Measurements from ENCODE around the gene GDAP1L1.
"Not testable (repeated sequence)": the region's sequence is repeated elsewhere in the genome, so short reads cannot be mapped to it uniquely, and the experiment has no call there.

Gene GDAP1L1

DNA sequence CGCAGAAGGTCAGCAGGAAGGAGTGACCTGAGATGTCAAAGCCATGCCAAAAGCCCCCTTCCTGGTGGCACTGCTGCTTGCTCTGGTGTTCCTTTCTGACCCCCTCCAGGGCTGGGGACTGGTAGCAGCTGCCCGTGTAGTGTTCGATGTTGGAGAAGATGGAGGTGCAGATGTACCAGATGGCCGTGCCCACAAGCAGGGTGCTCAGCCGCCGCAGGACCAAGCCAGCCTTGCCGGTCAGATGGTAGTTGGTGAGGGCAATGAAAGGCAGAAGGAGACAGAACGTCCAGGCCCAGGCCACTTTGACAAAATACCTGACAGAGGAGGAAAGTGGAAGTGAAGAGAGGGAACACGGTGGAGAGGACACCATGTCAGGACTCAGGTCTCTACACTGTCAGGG, 59.8 kb downstream of the GDAP1L1 start:
- H3K9ac ChIP-seq (ENCODE audit: low read depth, low read length) = no peak overlapping the region
- H3K27me3 ChIP-seq (ENCODE audit: insufficient read depth, low read length) = peaks cover 11% of the 10 kb centered on the region; the same call in 1 of the 2 replicates
- no peak overlapping the region for H3K4me3 ChIP-seq (ENCODE audit: low read length)
- WGBS = 91% methylated on average over 9 of the region's 9 CpGs
- no peaks in the 10 kb centered on the region for H3K36me3 ChIP-seq (ENCODE audit: insufficient read depth, low read length)
- H3K27ac ChIP-seq (ENCODE audit: low read depth, low read length) = no peak overlapping the region
- H3K9me3 ChIP-seq (ENCODE audit: insufficient read depth, low read depth, low read length) = no peaks in the 10 kb centered on the region
- H3K4me1 ChIP-seq (ENCODE audit: insufficient read depth, low read length) = no peaks in the 10 kb centered on the region

DNA sequence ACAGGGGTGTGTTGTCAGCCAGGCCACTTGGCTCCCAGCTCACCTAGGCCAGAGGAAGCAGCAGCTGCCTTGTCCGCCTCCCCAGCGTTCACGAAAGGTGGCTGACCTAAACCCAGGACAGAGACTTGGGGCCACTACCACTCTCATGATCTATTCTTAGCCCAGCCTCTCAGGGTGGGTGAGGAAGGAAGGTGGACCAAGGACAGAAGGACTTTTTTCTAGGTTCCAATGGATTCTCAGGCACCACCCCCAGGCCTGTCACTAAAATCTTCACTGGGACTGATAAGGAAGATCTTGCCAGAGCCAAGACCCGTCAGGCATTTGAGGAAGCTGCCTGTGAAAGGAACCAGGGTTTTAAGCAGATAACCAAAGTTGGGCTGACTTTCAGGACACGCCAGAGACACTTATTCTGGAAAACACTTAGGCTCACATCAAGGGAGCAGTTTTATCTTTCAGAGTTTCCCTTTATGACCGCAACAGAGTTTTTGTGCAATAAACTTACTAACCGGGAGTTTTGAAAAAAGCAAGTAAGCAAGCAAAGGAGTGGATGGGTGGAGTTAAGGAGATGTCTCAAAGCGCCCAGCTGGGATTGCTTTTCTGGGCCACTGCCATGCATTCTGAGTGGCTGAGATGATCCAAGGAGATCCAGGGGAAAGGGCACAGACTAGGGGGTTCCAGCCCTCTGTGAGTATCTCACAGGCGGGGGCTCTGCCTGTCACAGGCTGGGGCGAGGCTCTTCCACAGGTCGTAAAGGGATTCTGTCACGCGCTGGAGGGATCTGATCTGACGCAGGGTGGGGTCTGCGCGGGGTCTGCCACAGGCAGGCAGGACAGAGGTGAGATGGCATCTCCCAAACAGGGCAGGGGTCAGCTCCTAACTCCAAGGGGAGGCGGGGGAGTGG, 62.9 kb downstream of the GDAP1L1 start:
- H3K4me1 ChIP-seq (ENCODE audit: insufficient read depth, low read length) = no peaks in the 10 kb centered on the region
- H3K9me3 ChIP-seq (ENCODE audit: insufficient read depth, low read depth, low read length) = no peaks in the 10 kb centered on the region
- H3K27me3 ChIP-seq (ENCODE audit: insufficient read depth, low read length) = peaks cover 15% of the 10 kb centered on the region
- peak overlapping the region; percentile 68 for H3K9ac ChIP-seq (ENCODE audit: low read depth, low read length)
- peak overlapping the region; percentile 84 for H3K4me3 ChIP-seq (ENCODE audit: low read length)
- WGBS = 43% methylated on average over 17 of the region's 17 CpGs
- H3K27ac ChIP-seq (ENCODE audit: low read depth, low read length) = no peak overlapping the region
- H3K36me3 ChIP-seq (ENCODE audit: insufficient read depth, low read length) = no peaks in the 10 kb centered on the region

DNA sequence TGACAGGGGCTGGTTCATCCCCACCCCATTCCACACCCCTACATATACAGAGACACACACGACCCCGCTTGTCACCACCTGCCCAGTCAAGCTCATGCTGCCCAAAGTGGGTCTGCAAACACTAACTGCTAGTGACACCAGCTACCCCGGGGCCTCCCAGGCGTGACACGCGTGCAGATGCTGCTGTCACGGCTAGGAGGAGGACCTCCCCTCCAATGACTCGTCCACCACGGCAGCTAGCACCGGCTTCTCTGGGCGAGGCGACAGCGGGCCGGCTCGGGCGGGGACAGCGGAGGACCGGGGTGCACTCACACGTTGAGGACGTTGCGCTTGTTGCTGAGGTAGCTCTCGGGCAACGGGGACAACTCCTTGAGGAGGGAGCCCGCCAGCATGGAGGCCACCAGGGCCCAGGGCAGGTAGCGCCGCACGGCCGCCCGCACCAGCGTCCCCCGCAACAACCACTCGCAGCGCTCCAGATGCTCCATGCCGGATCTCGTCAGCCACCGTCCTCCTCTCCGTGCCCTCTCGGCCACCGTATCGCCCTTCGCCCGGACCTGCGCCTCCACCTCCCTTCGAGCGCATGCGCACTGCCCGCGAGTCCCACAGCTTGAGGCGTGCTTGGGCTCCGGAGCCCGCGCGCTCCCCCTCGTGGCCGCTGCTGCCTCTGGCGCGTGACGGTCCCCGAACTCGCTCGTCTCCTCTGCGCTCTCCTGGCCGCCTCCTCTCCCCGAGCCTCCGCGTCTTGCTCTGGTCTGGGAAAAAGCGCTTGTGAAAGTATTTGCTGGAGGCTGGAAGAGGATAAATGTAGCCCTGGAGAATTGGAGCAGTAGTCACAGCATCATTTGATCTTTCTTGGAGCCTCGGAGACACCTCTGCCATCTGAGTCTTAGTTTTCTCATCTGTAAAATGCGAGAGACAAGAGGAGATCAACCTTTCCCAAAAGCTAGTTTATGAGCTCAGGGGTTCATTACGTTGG, 63.8 kb downstream of the GDAP1L1 start, which contains the start of gene FITM2:
Gene FITM2, minus strand, starts transcription at position 539 of the 976 bp plus-strand sequence. Its CDS starts 54 bp downstream, at position 485.
- no peaks in the 10 kb centered on the region for H3K4me1 ChIP-seq (ENCODE audit: insufficient read depth, low read length)
- 3% methylated on average over 70 of the region's 70 CpGs for WGBS
- H3K36me3 ChIP-seq (ENCODE audit: insufficient read depth, low read length) = no peaks in the 10 kb centered on the region
- H3K4me3 ChIP-seq (ENCODE audit: low read length) = peak within 1 kb of the TSS; percentile 84
- no peaks in the 10 kb centered on the region for H3K9me3 ChIP-seq (ENCODE audit: insufficient read depth, low read depth, low read length)
- H3K27ac ChIP-seq (ENCODE audit: low read depth, low read length) = no peak within 1 kb of the TSS
- H3K9ac ChIP-seq (ENCODE audit: low read depth, low read length) = peak within 1 kb of the TSS; percentile 68
- H3K27me3 ChIP-seq (ENCODE audit: insufficient read depth, low read length) = peaks cover 15% of the 10 kb centered on the region

DNA sequence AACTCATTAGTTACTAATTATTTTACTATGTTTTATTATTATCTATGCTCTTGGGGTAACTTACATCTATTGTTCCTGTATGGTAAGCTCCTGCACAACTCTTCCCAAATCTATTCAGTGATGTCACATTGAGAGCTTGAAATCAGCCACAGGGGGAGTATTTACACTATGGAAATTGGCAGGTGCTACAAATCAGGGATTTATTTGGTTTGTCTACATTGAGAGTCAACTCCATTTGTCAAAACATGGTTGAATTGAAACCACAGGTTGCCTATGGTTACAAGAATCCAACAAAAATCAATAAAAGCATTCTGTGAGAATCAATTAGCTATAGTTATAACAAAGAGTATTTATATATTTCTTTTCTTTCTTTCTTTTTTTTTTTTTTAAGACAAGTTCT, 67.8 kb downstream of the GDAP1L1 start:
- Histone ChIP-seq H3K9me3 (ENCODE audit: insufficient read depth, low read depth, low read length) (no peaks in the 10 kb centered on the region), H3K36me3 (ENCODE audit: insufficient read depth, low read length) (no peaks in the 10 kb centered on the region), H3K4me1 (ENCODE audit: insufficient read depth, low read length) (no peaks in the 10 kb centered on the region), H3K27me3 (ENCODE audit: insufficient read depth, low read length) (peaks cover 15% of the 10 kb centered on the region), H3K9ac (ENCODE audit: low read depth, low read length) (no peak overlapping the region), H3K27ac (ENCODE audit: low read depth, low read length) (no peak overlapping the region), H3K4me3 (ENCODE audit: low read length) (no peak overlapping the region)

DNA sequence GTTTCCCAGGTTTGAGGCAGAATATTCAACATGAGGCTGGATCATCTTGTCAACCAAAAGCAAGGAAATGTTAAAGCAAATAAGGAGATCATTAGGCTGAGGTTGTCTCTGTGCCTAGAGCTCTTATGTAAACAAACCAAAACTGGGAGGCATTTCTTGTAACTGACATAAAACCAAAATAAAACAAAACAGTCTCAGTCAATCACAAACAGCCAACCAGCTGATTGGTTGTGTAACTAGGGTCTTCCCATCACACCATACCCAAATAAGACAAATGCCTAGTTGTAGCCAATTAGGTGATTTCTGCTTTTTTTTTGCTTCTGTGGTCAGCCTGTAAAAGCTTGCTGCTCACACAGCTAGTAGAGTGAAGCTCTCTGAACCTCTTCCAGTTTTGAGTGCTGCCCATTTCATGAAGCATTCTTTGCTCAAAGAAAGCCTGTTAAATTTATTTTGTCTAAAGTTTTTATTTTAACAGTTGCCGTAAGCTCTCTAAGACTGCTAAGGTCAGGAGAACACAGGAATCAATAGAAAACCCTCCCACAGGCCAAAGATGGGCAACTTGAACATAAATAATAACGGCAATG, 72.8 kb downstream of the GDAP1L1 start:
- Histone ChIP-seq H3K27me3 (ENCODE audit: insufficient read depth, low read length) (no peaks in the 10 kb centered on the region), H3K4me3 (ENCODE audit: low read length) (no peak overlapping the region), H3K9ac (ENCODE audit: low read depth, low read length) (no peak overlapping the region), H3K4me1 (ENCODE audit: insufficient read depth, low read length) (peaks cover 5% of the 10 kb centered on the region; the same call in 1 of the 2 replicates), H3K36me3 (ENCODE audit: insufficient read depth, low read length) (no peaks in the 10 kb centered on the region), H3K9me3 (ENCODE audit: insufficient read depth, low read depth, low read length) (no peaks in the 10 kb centered on the region), H3K27ac (ENCODE audit: low read depth, low read length) (no peak overlapping the region)
- WGBS = 92% methylated on average over 2 of the region's 2 CpGs

DNA sequence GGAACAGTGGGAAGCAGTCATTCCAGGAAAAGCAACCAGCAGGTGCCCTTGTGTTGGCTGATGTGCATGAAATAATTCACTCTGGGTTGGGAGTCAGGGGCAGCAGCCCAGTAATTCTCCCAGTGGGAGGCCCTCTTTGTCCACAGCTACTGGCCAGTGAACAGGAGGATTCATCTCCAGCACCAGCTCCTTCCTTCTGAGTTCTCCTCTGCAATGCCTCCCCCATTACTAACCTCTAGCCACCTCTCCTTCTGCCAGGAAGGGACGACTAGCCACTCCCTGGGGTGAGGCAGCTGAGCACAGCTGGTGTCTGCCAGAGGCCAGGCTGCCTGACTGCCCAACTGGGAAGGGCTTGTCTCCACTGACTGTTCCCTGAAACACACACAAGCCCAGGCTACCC, 77.2 kb downstream of the GDAP1L1 start:
- Histone ChIP-seq H3K27ac (ENCODE audit: low read depth, low read length) (peak overlapping the region; percentile 78), H3K9ac (ENCODE audit: low read depth, low read length) (no peak overlapping the region), H3K4me1 (ENCODE audit: insufficient read depth, low read length) (peaks cover 9% of the 10 kb centered on the region; the same call in 1 of the 2 replicates), H3K36me3 (ENCODE audit: insufficient read depth, low read length) (no peaks in the 10 kb centered on the region), H3K9me3 (ENCODE audit: insufficient read depth, low read depth, low read length) (no peaks in the 10 kb centered on the region), H3K4me3 (ENCODE audit: low read length) (no peak overlapping the region), H3K27me3 (ENCODE audit: insufficient read depth, low read length) (no peaks in the 10 kb centered on the region)
- WGBS = 7% methylated on average over 1 of the region's 1 CpG

DNA sequence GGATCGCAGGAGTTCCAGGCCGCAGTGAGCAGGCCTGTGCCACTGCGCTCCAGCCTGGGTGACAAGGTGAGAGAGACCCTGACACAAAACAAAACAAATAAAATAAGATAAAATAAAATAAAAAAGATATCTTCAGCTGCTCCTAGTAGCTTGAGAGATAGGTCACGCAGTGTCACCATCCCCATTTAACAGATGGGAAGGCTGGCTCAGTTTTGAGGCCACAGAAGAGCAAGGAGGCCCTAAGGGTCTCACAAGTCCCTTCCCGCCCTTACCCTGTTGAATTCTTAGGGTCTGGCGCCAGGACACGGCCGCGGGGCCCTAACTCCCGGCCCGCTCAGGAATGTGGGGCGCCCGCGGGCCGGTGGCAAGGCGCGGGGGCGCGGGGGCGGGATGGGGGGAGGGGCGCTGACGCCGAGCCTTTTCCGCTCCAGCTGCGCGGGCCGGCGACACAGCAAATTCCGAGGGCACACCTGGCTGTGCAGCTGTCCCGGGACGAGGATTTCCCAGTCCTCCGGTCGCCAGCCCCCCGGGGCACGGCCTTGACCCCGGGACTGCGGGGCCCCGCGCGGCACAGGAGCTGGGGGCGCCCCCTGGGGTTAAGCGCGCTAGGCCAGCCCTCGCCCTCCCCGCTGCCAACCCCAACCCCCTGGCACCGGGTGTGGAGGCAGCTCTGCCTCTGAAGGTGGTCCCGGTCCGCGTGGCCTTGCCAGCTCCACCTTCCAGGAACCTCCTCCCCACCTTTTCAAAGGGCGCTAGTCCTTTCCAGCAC, 79.5 kb downstream of the GDAP1L1 start:
- 16% methylated on average over 50 of the region's 50 CpGs for WGBS
- Histone ChIP-seq H3K27me3 (ENCODE audit: insufficient read depth, low read length) (no peaks in the 10 kb centered on the region), H3K9ac (ENCODE audit: low read depth, low read length) (peak overlapping the region; percentile 49; the same call in 1 of the 2 replicates), H3K9me3 (ENCODE audit: insufficient read depth, low read depth, low read length) (no peaks in the 10 kb centered on the region), H3K27ac (ENCODE audit: low read depth, low read length) (peak overlapping the region; percentile 45; the same call in 1 of the 2 replicates), H3K4me3 (ENCODE audit: low read length) (peak overlapping the region; percentile 41), H3K36me3 (ENCODE audit: insufficient read depth, low read length) (no peaks in the 10 kb centered on the region), H3K4me1 (ENCODE audit: insufficient read depth, low read length) (peaks cover 9% of the 10 kb centered on the region; the same call in 1 of the 2 replicates)

DNA sequence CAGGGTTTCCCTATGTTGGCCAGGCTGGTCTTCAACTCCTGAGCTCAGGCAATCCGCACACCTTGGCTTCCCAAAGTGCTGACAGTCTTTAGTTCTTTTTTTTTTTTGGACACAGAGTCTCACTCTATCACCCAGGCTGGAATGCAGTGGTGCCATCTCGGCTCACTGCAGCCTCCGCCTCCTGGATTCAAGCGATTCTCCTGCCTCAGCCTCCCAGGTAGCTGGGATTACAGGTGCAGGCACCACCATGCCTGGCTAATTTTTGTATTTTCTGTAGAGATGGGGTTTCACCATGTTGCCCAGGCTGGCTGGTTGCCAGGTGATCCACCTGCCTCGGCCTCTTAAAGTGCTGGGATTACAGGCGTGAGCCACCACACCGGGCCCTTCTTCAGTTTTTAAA, 80.6 kb downstream of the GDAP1L1 start:
- H3K9me3 ChIP-seq (ENCODE audit: insufficient read depth, low read depth, low read length); H3K4me3 ChIP-seq (ENCODE audit: low read length); H3K36me3 ChIP-seq (ENCODE audit: insufficient read depth, low read length); H3K9ac ChIP-seq (ENCODE audit: low read depth, low read length); H3K4me1 ChIP-seq (ENCODE audit: insufficient read depth, low read length); H3K27ac ChIP-seq (ENCODE audit: low read depth, low read length); H3K27me3 ChIP-seq (ENCODE audit: insufficient read depth, low read length): not testable (repeated sequence)
- 94% methylated on average over 7 of the region's 7 CpGs for WGBS

DNA sequence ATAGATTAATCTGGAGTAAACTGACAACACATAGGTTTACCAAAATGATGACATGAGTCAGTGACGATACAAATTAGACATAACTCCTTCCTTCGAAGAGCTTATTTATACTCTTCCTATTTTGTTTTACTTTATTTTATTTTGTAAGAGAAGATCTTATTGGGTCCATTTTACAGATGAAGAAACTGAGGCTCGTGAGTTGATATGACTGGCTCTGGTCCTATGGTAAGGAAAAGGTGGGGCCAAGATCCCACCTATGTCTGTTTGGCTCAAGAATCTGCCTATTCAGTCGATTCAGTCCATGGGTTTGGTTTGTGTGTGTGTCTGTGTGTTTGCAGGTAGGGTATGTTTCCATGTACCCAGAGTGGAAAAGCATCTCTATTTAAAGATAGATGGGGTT, 81.3 kb downstream of the GDAP1L1 start:
- 80% methylated on average over 4 of the region's 4 CpGs for WGBS
- Histone ChIP-seq H3K4me1 (ENCODE audit: insufficient read depth, low read length) (peaks cover 9% of the 10 kb centered on the region; the same call in 1 of the 2 replicates), H3K9ac (ENCODE audit: low read depth, low read length) (no peak overlapping the region), H3K9me3 (ENCODE audit: insufficient read depth, low read depth, low read length) (no peaks in the 10 kb centered on the region), H3K27ac (ENCODE audit: low read depth, low read length) (no peak overlapping the region), H3K4me3 (ENCODE audit: low read length) (no peak overlapping the region), H3K36me3 (ENCODE audit: insufficient read depth, low read length) (no peaks in the 10 kb centered on the region), H3K27me3 (ENCODE audit: insufficient read depth, low read length) (no peaks in the 10 kb centered on the region)
